ENCODE data around the gene ZP4. TPM values are rescaled to one million over a fixed set of nuclear protein-coding genes. Genes with fewer than 3 reads are reported as not detected.
"Not testable (repeated sequence)": the region's sequence is repeated elsewhere in the genome, so short reads cannot be mapped to it uniquely, and the experiment has no call there.

ZP4 gene
- total and polyA plus RNA-seq, 4 donors, result not detected

DNA sequence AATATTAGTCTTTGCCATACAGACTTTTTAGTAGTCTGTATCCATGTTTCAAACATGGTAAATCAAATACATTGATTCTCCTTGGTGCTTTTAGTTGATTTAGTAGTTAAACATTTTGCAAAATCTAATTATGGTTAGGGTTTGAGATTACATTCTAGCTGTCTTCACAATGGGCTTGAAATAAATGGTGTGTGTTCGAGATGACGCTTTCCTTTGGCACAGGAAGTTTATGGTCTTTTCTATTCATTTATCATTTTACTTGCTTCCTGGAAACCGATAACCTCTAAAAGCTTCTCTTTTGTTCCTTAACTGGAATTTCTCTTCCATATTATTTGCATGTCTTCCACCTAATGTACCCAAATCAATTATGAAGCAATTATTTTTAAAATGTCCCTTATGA lies 38.4 kb downstream of the ZP4 start:
- ATAC-seq (ENCODE audit: insufficient read depth, low FRiP score) (no peak), DNase-seq (no peak)
- WGBS, 2 donors, result 35 to 42% methylated on average over 3 of the region's 3 CpGs
- Histone ChIP-seq H3K4me1 (ENCODE audit: control insufficient read depth in 5 of 5, insufficient read depth in 5 of 5, low read length in 5 of 5) (no peaks in the 10 kb centered on the region), H3K36me3 (ENCODE audit: control insufficient read depth in 4 of 4, insufficient read depth in 4 of 4, low read length in 4 of 4) (no peaks in the 10 kb centered on the region), H3K9me3 (ENCODE audit: control insufficient read depth in 4 of 4, insufficient read depth in 3 of 4, low read length in 3 of 4) (peaks cover 0 to 1% (median 0%) of the 10 kb centered on the region in 4 donors), H3K27ac (ENCODE audit: low read depth in 1 of 2, low read length in 1 of 2) (no peak overlapping the region), H3K4me3 (no peak overlapping the region), H3K27me3 (ENCODE audit: control insufficient read depth in 3 of 3, insufficient read depth in 3 of 3, low read length in 2 of 3) (no peaks in the 10 kb centered on the region), H3K9ac (ENCODE audit: insufficient read depth in 1 of 2, low read length in 2 of 2) (no peak overlapping the region)
- TF ChIP-seq, protein P1, sequence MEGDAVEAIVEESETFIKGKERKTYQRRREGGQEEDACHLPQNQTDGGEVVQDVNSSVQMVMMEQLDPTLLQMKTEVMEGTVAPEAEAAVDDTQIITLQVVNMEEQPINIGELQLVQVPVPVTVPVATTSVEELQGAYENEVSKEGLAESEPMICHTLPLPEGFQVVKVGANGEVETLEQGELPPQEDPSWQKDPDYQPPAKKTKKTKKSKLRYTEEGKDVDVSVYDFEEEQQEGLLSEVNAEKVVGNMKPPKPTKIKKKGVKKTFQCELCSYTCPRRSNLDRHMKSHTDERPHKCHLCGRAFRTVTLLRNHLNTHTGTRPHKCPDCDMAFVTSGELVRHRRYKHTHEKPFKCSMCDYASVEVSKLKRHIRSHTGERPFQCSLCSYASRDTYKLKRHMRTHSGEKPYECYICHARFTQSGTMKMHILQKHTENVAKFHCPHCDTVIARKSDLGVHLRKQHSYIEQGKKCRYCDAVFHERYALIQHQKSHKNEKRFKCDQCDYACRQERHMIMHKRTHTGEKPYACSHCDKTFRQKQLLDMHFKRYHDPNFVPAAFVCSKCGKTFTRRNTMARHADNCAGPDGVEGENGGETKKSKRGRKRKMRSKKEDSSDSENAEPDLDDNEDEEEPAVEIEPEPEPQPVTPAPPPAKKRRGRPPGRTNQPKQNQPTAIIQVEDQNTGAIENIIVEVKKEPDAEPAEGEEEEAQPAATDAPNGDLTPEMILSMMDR (IDR thresholded peaks at IDR 0.05; ENCODE audit: control extremely low read depth, extremely low read depth), result no peak

DNA sequence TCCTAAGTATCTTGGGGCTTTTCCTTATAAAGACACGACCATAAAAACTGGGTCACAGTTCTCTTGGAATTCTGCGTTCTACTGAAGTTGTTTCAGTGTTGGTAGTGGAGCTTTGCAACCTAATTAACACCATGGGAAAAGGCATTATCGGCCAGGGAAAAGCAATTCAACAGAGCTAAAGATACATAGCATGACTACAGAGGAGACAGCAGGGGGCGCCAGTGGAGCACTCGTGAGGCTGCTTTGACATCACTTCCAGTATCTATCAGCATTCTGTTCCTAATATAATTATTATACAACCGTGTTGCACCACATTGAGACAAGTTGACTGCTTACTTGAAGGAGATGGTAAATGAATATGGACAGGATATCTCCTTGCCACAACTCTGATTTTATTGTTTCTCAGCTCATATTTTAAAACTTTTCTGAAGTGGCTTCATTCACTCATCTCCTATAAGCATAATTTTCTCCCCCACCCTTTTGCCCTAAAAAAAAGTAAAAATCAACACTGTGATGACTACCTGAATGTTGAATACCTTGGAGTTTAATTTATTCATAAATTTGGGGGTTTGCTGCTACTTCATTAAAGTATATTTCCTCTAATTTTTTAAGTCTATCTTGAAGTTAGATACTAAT lies 39.4 kb downstream of the ZP4 start:
- TF ChIP-seq, protein P1 (IDR thresholded peaks at IDR 0.05; ENCODE audit: control extremely low read depth, extremely low read depth), result no peak
- no peak overlapping the region for H3K9ac ChIP-seq (ENCODE audit: insufficient read depth in 1 of 2, low read length in 2 of 2)
- ATAC-seq (ENCODE audit: insufficient read depth, low FRiP score), result no peak
- no peaks in the 10 kb centered on the region for H3K27me3 ChIP-seq (ENCODE audit: control insufficient read depth in 3 of 3, insufficient read depth in 3 of 3, low read length in 2 of 3)
- H3K9me3 ChIP-seq (ENCODE audit: control insufficient read depth in 4 of 4, insufficient read depth in 3 of 4, low read length in 3 of 4), result peaks cover 0 to 1% (median 0%) of the 10 kb centered on the region in 4 donors
- no peaks in the 10 kb centered on the region for H3K36me3 ChIP-seq (ENCODE audit: control insufficient read depth in 4 of 4, insufficient read depth in 4 of 4, low read length in 4 of 4)
- WGBS, 2 donors, result 19 to 22% methylated on average over 6 of the region's 6 CpGs
- H3K4me1 ChIP-seq (ENCODE audit: control insufficient read depth in 5 of 5, insufficient read depth in 5 of 5, low read length in 5 of 5), result no peaks in the 10 kb centered on the region
- H3K27ac ChIP-seq (ENCODE audit: low read depth in 1 of 2, low read length in 1 of 2), result no peak overlapping the region
- H3K4me3 ChIP-seq, result no peak overlapping the region
- peak; percentile 39 to 50 (median 47) for DNase-seq

DNA sequence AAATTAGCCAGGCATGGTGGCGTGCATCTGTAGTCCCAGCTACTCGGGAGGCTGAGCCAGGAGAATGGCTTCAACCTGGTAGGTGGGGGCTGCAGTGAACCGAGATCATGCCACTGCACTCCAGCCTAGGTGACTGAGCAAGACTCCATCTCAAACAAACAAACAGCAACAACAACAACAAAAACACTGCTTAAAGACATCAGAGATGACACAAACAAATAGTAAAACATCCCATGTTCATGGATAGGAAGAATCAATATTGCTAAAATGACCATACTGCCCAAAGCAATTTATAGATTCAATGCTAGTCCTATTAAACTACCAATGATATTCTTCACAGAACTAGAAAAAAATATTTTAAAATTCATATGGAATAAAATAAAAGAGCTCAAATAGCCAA lies 47.2 kb downstream of the ZP4 start:
- not testable (repeated sequence) for H3K27me3 ChIP-seq (ENCODE audit: control insufficient read depth in 3 of 3, insufficient read depth in 3 of 3, low read length in 2 of 3); ATAC-seq (ENCODE audit: insufficient read depth, low FRiP score); H3K27ac ChIP-seq (ENCODE audit: low read depth in 1 of 2, low read length in 1 of 2); DNase-seq; H3K9me3 ChIP-seq (ENCODE audit: control insufficient read depth in 4 of 4, insufficient read depth in 3 of 4, low read length in 3 of 4); H3K4me1 ChIP-seq (ENCODE audit: control insufficient read depth in 5 of 5, insufficient read depth in 5 of 5, low read length in 5 of 5); H3K4me3 ChIP-seq; H3K36me3 ChIP-seq (ENCODE audit: control insufficient read depth in 4 of 4, insufficient read depth in 4 of 4, low read length in 4 of 4); H3K9ac ChIP-seq (ENCODE audit: insufficient read depth in 1 of 2, low read length in 2 of 2)
- WGBS, 2 donors, result 90 to 92% methylated on average over 3 of the region's 3 CpGs

DNA sequence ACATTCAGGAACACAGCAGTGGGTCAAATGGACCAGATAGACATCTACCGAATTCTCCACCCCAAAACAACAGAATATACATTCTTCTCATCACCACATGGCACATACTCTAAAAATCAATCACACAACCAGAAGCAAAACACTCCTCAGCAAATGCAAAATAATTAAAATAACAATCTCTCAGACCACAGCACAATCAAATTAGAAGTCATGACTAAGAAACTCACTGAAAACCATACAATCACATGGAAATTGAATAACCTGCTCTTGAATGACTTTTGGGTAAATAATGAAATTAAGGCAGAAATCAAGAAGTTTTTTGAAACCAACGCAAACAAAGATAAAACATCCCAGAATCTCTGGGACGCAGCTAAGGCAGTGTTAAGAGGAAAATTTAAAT lies 49.2 kb downstream of the ZP4 start:
- H3K9ac ChIP-seq (ENCODE audit: insufficient read depth in 1 of 2, low read length in 2 of 2), result no peak overlapping the region
- no peak overlapping the region for H3K27ac ChIP-seq (ENCODE audit: low read depth in 1 of 2, low read length in 1 of 2)
- no peaks in the 10 kb centered on the region for H3K36me3 ChIP-seq (ENCODE audit: control insufficient read depth in 4 of 4, insufficient read depth in 4 of 4, low read length in 4 of 4)
- H3K4me3 ChIP-seq, result no peak overlapping the region
- no peaks in the 10 kb centered on the region for H3K4me1 ChIP-seq (ENCODE audit: control insufficient read depth in 5 of 5, insufficient read depth in 5 of 5, low read length in 5 of 5)
- peaks cover 0 to 7% (median 0%) of the 10 kb centered on the region in 4 donors for H3K9me3 ChIP-seq (ENCODE audit: control insufficient read depth in 4 of 4, insufficient read depth in 3 of 4, low read length in 3 of 4)
- TF ChIP-seq, protein P1 (IDR thresholded peaks at IDR 0.05; ENCODE audit: control extremely low read depth, extremely low read depth), result no peak
- ATAC-seq (ENCODE audit: insufficient read depth, low FRiP score) (no peak), DNase-seq (no peak)
- H3K27me3 ChIP-seq (ENCODE audit: control insufficient read depth in 3 of 3, insufficient read depth in 3 of 3, low read length in 2 of 3), result no peaks in the 10 kb centered on the region
- WGBS, 2 donors, result 66 to 71% methylated on average over 3 of the region's 3 CpGs
